Measurements from ENCODE around the gene TMC3. TPM values are rescaled to one million over a fixed set of nuclear protein-coding genes. Genes with fewer than 3 reads are reported as not detected.
"Not testable (repeated sequence)": the region's sequence is repeated elsewhere in the genome, so short reads cannot be mapped to it uniquely, and the experiment has no call there.

Gene TMC3
- polyA plus RNA-seq, 5 donors: 0.13 to 0.26 (median 0.22) TPM

- no peak for DNase-seq
These were observed 11.1 kb upstream of the TMC3 start for GRCh38 chr15:81384891-81385720.

- DNase-seq: no peak
These were observed 7.7 kb upstream of the TMC3 start for GRCh38 chr15:81381720-81382119.

- no peak for DNase-seq
These were observed 6.7 kb upstream of the TMC3 start for GRCh38 chr15:81380668-81381067.

DNA sequence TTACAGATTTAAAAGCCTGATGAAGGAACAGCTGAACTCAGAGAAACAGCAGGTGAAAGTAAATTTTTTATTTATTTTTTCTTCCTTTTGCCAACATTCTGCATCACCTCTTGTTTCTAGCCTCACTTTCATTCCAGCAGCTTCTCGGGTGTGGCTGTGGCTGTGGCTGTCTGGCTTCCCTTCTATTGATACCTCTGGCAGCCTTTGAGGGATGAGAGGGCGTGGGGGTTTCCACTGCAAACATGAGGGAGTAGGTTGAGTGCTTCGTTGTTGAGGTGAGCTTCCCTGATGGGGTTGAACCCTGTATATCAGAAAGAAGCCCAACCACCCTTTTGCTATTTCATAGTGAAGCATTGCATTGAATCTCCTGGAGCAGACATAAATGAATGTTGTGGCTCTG, 6.2 kb upstream of the TMC3 start:
- DNase-seq: no peak

DNA sequence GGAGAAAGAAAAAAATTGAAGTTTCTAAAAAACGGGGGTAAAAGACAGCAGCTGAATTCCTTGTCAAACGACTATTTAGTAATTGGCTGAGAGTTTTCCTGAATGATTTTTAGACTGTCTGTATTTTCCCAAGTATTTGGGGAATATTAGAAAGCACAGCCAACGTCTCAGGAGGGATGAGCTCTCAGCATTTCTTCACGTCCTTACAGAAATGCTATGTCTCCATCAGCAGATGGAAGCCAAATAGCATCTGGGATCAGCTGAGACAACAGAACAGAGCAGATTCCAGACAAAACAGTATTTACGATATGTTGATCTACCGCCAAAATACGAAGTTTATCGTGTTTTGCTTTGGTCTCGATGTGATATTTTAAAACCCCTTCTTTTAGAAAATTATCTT, 5.3 kb upstream of the TMC3 start:
- no peak for DNase-seq

DNA sequence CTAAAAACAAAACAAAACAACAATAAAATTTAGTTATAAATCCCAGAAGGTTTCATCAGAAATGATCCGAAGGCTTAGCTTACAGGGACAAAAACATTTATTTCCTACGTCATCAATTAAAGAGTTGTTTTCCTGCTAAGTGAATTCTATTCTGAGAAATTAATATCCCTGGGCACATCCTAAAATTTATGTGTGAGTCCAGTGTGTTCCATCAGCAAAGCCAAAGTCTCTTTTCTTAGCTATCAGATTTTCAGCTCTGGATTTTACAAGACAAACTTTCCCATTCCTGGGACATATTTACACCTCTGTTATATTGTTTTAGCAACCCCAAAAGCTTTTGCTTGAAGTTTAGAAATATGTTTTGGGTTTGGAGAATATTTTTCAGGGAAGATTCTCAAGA, 4.4 kb upstream of the TMC3 start:
- no peak for DNase-seq

- DNase-seq: no peak
These were observed 3.9 kb upstream of the TMC3 start for GRCh38 chr15:81377871-81378270.

- DNase-seq: no peak
These were observed 2.2 kb upstream of the TMC3 start for GRCh38 chr15:81376231-81376630.

DNA sequence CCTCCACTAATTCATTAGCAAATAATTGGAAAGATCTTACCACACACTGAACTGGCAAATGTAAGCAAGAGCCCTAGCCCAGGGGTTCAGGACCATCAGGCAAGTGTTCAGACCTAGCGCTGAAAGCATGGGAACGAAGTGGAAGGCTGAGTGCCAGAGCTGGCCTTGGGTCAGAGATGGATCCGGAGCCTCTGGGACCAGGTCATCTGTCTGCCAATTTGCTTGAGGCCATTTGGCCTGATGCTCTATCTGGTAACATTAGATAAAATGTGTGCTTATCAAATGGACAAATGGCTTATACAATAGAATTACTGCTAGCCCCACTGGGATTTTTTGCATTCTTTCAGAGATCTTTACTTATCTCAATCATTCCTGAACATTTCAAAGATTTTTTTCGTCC, 1.4 kb upstream of the TMC3 start:
- DNase-seq: no peak

DNA sequence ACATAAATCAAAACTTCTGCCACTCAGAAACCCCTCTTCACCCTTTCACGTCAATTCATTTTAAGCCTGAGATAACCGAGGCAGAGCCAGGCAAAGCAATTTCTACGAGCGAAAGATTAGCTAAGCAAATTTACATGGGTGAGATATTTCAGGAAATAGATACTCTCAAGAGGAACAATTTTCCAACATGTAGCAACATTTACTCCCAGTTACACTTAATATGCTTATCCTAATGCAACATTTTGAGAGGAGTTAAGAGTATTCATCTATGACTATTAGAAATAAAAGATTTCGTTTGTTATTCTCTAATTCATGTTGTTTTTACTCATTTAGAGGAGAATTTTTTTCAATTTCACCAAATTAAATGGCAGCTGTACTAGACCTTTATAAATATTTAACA, 837 bp downstream of the TMC3 start:
- no peak for DNase-seq

- DNase-seq: no peak
These were observed 1.4 kb downstream of the TMC3 start for GRCh38 chr15:81372575-81372974.

DNA sequence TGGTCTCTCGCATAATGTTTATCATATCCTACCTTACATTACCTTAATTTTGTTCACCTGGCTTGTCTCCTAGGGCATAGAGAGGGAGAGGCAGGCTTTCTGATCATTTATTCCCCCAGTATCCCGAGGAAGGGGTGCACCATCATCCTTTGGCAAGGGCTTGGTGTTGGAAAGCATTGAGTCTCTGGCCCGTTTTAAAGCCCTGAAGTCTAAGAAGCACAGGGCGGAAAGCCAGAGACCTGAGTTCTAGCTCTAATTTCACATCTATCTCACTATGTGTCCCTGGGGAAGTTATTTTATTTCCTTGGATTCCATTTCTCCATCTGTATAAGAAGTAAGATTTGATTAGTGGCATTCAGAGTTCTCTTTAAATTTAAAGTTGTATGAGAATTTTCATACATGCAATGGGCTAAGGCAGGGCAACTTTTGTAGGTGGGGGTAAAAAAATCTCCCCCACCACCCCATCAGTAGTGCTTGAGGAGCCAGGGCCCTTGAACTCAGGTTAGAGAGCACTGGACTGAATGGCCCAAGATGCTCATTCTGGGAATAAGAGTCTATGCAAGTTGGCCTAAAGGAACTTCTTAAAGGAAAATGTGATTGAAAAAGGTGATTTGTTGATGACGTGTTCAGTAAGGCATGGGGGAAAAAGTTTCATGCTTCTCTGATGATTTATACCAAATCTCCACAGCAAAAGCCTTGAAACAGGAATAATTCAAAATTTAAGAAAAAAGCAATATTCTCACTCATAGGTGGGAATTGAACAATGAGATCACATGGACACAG, 10.1 kb downstream of the TMC3 start:
- DNase-seq: no peak

GRCh38 chr15:81363276-81363675, 10.7 kb downstream of the TMC3 start:
- DNase-seq: no peak

GRCh38 chr15:81362790-81363189, 11.2 kb downstream of the TMC3 start:
- no peak for DNase-seq

GRCh38 chr15:81361891-81362290, 12.1 kb downstream of the TMC3 start:
- no peak for DNase-seq

DNA sequence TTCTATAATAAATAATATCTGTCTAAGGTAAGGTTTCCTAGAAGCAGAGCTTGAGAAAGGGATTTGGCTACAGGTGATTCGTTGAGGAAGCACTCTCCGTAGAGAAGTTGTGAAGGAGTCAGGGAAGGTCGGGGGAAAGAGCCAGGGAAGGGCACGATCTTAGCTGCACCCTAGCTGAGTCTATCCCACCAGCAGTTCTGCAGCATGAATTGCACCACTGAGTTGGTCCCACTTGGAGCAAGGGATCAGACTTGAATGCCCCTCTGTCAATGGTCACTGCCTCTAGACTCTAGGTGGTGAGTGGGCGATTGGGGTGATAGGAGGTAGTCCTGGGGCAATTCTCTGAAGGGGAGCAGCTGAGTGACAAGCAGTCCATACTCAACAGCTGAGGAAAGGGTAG, 13.5 kb downstream of the TMC3 start:
- DNase-seq: no peak

- DNase-seq: no peak
These were observed 15.8 kb downstream of the TMC3 start for GRCh38 chr15:81358248-81358647.

DNA sequence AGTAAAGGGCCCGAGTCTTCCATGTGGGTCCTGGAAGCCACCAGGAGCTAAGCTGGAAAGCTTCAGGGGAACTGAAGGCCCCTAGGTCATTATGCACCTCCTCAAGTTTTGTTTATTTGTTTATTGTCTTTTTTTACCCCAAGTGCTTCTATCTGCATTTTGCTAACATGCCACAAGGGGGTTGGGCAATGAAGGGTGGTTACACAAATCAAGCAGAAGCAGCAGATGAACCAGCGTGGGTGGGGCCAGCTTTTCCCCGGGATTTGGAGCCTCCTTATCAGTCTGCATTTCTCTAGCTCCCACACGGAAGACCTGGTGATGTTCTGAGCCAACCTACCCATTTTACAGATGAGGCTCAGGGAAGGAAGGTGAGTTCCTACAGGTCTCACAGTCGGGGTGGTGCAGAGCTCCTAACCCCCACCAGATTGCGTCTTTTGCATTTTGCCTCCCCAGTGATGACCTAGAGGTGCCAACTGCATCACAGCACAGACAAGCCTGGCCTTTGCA, 16.8 kb downstream of the TMC3 start:
- no peak for DNase-seq

DNA sequence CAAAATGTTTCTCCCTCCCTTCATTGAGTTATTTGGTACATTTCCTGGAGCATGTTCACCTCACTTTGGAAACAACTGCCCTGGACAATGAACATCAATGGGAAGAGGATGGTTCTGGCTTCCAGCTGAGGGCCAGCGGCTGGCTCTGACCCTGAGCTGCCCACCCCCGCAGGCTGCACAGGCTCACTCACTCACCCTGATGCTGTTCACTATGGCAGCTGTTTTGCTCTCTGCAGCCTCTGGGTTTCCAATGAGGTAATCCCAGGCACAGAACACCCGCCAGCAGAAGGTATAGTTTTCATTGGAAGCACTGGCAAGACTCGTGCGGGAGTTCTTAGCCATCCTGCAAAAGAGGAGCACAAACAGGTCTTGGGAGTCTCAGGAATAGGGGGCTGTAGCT, 17.8 kb downstream of the TMC3 start:
- DNase-seq: no peak

DNA sequence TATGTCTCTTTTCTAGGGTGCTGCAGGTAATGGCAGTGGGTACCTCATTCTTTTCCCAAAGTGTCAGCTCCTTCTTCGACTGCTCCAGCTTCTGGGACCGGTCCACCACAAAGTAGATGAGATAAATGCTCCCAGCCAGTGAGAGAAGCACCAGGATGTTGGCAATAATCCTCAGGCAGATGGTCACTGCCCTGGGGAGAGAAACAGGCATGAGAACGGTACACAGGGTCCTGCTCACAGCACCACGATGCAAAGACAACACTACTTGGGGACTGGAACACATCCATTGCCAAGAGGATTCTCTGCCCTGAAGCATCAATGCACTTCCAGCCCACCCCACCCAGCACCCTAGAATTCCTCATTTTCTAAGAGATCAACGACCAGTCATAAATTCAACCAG, 22.4 kb downstream of the TMC3 start:
- no peak for DNase-seq

DNA sequence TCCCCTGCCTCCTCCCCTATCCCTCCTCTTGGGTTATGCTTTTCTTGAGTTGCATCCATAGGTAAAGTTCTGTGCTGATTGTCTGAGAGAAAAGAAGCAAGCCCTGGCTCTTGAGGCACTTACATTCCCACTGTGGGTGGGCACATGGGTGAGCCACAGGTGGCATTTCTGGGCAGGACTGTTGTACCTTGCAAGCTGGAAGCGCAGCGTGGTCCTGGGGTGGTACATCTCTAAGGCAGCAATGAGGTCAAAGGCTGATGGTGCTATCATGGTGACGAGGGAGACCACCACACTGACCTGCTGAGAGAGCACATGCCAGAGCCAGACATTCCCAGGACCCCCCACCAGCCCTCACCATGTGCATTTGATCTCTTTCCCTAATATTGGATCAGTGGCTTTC, 24.7 kb downstream of the TMC3 start:
- no peak for DNase-seq

GRCh38 chr15:81348691-81349090, 25.3 kb downstream of the TMC3 start:
- DNase-seq: not testable (repeated sequence)

DNA sequence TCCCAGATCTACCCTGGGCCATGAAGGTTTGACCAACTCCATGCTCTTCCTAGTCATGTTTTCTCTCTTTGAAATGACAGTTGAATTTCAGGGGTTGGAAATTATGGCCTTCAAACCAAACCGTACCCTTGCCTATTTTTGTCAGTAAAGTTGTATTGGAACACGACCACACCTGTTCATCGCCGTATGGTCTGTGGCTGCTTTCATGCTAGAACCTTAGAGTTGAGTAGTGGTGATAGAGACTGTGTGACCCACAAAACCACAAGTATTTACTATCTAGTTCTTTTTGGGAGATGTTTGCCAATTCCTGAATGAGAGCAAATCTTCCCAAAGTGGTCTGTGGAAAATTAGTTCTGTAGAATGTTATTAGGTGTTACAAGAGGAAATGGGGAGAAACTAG, 26.1 kb downstream of the TMC3 start:
- no peak for DNase-seq
